GM18502 (cell line): ENCODE measurements around the gene CD109.
"Not testable (repeated sequence)": the region's sequence is repeated elsewhere in the genome, so short reads cannot be mapped to it uniquely, and the experiment has no call there.

Experiments
- ATAC-seq: cut with Tn5 transposase; IDR thresholded peaks from one replicate; pipeline ENCODE4 v1.9.1; 2021; ENCODE audit warnings: mild to moderate bottlenecking; ENCODE audit not compliant: unreplicated experiment, poor library complexity

The CD109 gene

DNA sequence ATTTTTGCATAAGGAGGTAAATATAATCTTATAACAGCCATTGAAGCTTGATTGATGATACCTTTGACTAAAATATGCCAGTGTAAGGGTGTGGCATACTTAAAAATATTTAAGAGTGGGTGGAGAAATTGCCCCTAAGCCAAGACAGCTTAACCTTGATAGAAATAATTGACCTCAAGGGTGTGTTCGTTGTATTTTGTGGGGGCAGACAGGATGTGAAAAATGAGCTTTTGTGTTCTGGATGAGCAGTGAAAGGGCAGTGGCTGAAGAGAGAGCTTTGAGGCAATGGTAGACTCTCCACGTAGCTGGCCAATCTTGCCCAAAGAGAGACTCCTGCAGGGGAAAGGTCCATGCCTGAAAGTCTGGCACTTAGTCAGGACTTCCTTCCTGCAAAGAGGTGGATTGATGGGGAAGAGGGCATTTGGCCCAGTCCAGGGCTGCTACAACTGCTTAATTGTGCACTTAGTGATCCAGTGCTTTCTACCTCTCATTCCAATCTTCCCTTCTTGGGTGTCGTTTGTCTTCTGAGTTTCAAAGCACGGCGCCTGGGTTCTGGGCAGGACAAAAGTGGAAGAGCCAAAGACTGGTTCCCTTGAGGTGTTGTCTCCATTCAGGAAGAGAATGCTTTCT lies 15.6 kb upstream of the CD109 start:
- no peak for ATAC-seq

DNA sequence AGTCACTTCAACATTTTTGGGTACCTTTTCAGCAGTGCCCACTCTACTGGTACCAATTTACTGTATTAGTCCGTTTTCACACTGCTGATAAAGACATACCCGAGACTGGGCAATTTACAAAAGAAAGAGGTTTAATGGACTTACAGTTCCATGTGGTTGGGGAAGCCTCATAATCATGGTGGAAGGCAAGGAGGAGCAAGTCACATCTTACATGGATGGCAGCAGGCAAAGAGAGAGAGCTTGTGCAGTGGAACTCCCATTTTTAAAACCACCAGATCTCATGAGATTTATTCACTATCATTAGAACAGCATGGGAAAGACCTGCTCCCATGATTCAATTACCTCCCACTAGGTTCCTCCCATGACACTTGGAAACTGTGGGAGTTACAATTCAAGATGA lies 12.4 kb upstream of the CD109 start:
- ATAC-seq, result not testable (repeated sequence)

- ATAC-seq, result no peak
These were observed 7.7 kb upstream of the CD109 start for GRCh38 chr6:73688351-73688750.

GRCh38 chr6:73690056-73690455 lies 5.9 kb upstream of the CD109 start:
- ATAC-seq, result no peak

DNA sequence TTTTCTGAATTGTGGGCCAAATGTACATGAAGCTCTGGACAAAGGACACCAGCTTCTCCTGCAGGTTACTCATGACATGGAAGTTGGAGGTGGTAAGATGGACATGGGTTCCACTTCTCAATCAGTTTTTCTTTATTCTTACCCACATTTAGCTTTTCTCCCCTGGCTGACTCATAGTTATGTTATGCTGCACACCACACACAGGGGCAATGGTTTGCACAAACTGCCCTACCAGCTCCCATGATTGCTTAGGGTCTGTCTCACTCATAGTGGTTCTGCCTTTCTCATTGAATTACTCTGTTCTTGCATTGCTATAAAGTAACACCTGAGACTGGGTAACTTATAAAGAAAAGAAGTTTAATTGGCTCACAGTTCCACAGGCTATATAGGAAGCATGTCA lies 4.5 kb upstream of the CD109 start:
- ATAC-seq, result no peak

DNA sequence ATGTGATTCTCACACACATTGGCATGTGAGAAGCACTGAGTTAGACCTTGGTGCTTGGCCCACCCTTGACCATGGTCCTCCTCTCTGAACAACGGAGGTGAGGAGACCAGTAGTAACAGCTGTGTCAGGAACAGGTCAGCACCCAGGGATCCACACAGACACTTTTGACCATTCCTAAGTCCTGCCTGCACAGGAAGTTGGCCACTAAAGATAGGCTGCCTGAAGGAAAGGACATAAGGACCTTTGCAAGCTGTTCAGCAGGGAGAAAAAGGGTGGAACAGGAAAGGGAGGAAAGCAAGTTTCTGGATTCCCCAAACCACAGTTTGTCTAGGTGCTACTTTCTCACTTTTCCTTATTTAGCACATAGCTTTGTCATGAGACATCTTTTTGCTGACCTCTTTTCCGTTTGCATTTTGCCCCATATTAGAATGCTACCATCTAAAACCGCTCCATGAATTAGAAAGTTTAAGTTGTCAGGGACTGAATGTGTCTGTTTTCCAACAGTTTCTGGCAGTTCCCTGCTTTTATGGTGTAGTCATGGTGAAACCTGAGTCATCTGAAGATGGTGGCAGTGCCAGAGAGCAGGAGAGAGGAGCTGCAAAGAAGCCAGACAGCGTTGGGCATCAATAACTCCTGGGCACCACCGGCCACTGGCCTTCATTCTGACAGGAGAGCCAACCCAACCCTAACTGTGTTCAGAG lies 1.1 kb upstream of the CD109 start:
- no peak for ATAC-seq

- ATAC-seq, result no peak
These were observed 1.1 kb downstream of the CD109 start for GRCh38 chr6:73696966-73697655.

GRCh38 chr6:73699676-73700459 lies 3.9 kb downstream of the CD109 start:
- ATAC-seq, result no peak

GRCh38 chr6:73702444-73702843 lies 6.4 kb downstream of the CD109 start:
- ATAC-seq, result no peak

DNA sequence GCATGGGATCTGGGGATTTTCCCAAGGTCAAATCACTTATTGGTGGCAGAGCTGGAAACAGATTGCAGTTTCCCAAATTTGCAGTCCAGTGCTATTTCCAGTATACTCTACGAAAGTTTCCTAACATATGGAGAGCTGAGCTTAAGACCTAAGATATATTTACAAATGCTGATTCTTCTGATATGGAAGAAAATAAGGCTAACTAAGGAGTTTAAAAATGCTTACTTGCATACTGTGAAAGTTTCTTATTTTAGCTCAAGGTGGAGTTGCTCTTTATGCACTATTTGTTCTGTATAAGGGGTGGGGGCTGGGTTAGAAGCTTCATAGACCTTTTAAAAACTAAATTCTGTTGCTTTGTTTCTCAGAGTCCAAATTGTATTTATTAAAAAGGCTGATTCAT lies 7.5 kb downstream of the CD109 start:
- ATAC-seq, result no peak

- ATAC-seq, result no peak
These were observed 8.3 kb downstream of the CD109 start for GRCh38 chr6:73704260-73704659.

DNA sequence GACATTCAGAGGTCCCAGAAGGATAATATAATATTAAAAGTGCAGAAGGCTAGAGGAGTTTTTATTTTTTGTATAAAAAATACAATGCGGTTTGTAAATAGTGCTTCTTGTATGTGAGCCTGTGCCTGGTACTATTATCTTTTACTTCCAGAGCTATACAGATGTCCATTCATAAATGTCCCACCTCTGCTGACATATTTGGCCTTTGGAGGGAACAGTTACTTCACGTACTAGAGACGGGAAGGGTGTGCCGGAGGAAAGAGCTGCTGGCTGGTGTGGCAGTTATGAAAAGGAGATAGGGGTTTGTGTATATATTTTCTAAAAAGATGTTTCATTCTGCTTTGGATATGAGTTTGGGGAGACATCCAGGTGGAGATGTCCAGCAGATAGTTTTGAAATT lies 8.8 kb downstream of the CD109 start:
- ATAC-seq, result no peak

DNA sequence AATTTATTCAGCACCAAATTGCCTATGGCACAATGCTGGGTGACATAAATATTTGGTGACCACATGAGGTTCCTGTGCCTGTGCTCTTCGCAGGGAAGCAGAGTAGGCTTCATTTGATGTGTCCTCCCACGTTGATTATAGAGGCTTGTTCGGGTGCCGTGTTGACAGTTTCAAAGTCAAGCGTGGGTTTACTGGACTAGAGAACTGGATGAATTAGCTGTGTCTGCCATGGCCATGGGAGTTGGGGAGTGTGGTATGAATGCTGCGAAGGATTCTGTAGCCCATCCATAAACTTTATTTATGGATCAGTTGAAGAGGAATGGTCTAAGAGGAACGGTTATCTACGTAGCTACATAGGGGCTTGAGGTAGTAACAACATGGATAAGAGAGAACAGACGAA lies 11.0 kb downstream of the CD109 start:
- ATAC-seq, result no peak

- no peak for ATAC-seq
These were observed 14.5 kb downstream of the CD109 start for GRCh38 chr6:73710470-73710869.

- ATAC-seq, result no peak
These were observed 14.9 kb downstream of the CD109 start for GRCh38 chr6:73710948-73711347.

DNA sequence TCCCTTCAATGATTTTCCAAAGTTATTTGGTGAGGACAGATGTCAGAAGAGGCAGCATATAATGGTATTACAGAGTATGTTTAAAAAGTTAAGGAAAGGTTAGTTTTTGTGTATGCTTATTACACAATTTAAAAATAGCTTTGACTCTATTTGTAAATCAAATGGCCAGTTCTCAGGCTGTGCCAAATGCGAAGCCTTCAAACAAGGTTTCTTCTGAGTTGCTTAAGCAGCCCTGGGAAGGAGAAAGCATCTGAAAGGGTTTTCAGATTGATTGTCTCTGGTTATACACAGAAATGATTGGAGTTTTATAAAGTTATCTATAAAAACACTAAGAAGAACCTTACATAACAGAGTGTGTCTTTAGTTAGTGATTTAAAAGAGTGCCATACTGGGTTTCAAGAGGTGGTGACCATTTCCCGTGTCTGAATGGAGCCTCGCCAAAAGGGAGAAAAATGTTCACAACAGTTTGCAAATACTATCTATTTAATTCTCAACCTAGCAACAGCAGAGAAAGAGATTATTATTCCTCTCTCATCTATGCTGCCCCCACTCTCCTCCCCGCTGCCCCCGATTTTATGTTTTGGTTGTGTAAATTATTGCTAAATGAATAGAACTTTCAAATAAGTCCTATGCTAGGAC lies 16.7 kb downstream of the CD109 start:
- ATAC-seq, result no peak

- no peak for ATAC-seq
These were observed 17.6 kb downstream of the CD109 start for GRCh38 chr6:73713426-73714147.

DNA sequence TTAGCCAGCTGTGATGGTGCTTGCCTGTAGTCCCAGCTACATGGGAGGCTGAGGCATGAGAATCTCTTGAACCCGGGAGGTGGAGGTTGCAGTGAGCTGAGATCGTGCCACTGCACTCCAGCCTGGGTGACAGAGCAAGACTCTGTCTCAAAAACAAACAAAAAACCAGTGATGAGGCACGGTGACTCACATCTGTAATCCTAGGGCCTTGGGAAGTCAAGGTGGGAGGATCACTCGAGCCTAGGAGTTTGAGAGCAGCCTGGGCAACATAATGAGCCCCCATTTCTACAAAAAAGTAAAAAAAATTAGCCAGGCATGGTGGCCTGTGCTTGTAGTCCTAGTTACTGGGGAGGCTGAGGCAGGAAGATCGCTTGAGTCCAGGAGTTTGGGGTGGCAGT lies 19.1 kb downstream of the CD109 start:
- not testable (repeated sequence) for ATAC-seq

DNA sequence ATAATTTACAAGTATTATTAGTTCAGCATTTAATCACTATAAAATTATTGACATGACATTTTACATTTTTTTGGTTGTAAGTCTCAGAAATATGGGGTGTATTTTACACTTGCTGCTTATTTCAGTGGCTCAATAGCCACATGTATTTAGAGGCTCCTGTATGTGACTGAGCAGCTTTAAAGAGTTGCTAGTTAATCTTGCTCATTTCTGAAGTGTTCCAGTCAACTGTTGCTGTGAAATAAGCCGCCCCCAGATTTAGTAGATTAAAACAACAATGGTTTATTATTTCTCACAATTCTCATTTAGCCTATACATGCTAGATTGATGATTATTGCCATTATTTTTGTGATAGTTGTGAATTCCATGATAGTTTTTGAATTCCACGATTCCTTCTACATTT lies 23.0 kb downstream of the CD109 start:
- ATAC-seq, result no peak
